GM19395 (cell line): Measurements from ENCODE around the gene KDM4F.

Experiments used
- ATAC-seq: cut with Tn5 transposase; IDR thresholded peaks from one replicate; pipeline ENCODE4 v1.9.1; 2021; ENCODE audit warnings: mild to moderate bottlenecking, moderate library complexity; ENCODE audit not compliant: unreplicated experiment

The KDM4F gene

DNA sequence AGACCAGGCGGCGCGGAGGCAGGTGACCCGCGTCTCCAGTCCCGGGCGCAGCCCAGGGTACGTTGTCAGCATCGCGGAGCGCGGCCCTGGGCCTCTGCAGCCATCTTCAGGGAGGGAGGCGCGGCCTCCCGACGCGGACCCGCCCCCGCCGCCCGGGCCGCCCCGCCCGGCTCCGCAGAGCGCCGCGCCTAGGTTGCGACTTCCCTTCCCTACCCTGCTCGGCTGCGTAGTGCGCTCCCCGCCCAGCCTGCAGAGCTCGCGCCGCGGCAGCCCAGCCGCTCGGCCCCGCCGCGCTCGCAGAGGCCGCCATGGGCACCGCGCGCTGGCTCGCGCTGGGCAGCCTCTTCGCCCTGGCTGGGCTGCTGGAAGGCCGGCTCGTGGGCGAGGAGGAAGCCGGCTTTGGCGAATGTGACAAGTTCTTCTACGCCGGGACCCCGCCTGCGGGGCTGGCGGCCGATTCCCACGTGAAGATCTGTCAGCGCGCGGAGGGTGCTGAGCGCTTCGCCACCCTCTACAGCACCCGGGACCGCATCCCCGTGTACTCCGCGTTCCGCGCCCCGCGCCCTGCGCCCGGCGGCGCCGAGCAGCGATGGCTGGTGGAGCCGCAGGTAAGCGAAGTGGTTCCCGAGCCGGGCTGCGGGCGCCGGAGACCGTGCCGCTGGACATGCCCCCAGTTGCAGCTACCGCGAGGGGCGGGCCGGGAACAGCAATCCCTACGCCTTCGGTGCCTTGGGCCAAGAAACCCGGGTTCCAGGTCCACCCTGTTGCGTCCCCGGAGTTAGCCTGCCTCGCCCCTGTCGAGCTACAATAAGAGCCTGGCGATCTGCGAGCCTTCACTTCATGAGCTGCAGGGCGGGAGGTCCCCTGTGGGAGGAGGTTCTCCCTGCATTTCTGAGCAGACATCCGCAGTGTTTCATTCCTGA is 40.7 kb downstream of the KDM4F start, which contains the start of gene ENDOD1:
Gene ENDOD1 (plus strand): TSS at position 227 of the 923 bp plus-strand sequence. CDS start 82 bp downstream, at position 309.
- ATAC-seq = peak; percentile 83

DNA sequence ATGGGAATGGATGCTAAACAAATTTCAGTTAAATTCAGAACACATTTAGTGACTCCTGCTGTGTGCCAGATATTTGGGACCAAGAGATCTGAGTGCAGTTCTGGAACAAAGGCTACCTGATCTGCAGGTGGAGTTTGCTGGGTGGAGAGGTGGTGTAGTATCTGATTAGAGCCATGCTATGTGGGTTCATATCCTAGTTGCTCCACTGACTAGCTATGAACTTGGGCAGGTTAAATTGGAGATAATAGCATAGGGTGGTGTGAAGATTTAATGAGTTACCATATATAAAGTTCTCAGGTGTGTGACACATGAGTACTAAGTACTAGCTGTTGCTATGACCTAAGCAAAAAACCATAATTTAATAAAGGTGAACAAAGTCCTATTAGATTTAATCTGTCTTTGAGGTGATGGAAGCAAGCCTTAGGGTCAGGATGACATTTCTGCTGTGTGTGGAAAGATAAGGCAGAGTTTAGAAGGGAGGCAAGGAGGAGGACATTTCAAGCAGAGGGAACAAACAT is 42.5 kb downstream of the KDM4F start:
- no peak for ATAC-seq

DNA sequence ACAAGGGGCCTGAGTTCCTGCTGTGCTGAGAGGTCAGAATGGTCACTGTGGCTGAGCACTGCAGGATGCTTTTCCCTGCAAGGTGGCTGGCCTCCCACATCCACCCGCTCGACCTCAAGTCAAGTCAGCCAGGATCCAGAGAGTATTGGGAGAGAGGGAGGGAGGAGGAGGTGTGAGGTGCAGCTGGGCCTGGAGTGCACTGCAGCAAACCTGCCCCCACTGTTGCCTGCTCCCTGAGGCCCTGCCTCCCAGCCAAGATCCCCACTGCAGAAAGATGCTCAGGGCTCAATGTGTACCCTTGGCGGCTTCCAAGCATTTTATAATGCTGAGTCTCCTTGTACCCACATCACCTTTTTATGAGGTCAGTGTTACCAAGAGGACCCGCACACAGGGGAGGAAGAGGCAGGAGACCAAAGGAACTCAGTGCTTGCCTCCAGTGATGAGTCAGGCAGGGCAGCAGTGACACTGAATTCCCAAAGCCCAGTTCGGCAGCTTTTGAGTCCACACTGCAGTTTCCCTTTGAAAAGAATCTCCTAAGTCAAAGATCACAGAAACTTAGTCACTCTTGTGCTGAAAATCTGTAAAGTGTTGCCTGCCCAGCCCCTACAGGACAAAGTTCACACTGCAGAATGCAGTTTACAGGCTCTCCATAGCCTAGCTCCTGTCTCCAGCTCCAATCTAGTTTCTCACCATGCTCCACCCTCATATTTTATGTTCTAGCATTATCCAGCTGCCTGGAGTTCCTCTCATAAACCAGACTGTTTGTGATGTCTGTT is 43.5 kb downstream of the KDM4F start:
- ATAC-seq = no peak

DNA sequence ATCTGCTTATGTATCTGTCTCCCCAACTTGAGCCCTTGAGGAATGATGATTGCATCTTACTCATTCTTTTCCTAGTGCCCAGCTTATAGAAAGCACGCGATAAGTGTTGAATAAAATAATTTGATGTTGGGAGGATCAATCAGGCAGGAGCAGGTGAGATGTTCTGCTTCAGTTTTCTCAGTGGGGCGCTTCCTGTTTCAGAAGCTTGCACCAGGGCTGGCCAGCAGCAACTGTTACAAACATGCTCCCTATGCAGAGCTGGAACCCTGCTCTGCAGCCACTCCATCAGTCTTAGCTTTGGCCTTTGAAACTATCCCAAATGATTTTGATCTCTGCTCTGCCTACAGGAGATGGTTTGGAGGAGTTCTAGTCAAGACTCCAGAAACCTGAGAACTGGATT is 44.3 kb downstream of the KDM4F start:
- ATAC-seq = no peak

DNA sequence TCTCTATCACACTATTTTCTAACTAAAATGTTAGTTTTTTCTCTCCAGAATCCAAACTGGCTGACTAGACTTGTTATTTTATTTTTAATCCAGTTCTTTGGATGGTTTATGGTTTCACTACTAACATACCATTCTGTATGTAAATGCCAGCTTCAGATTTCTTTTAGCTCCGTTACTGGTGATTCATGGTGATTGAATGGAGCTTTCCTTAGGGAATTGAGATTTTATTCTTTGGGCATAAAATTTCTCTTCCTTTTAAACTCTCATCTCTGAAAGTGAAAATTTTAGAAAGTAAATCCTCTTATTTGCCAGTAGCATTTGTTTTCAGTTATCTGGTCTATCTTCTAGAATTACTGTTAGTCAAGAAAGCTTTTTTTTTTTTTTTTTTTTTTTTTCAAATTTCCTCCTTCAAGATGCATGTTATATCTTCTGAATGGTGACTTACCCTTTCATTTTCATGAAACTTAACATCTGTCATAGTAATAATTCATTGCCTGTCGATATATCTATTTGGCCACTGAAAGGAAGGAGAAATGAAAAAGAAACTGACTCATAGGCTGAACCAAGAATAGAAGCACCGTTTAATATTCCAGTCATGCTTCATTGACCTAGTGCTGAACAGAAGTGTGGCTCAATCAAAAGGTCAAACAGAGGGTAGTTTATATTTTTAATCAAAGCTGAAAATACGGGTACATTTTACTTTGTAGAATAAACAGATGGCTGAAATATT is 46.8 kb downstream of the KDM4F start:
- ATAC-seq = peak; percentile 89

DNA sequence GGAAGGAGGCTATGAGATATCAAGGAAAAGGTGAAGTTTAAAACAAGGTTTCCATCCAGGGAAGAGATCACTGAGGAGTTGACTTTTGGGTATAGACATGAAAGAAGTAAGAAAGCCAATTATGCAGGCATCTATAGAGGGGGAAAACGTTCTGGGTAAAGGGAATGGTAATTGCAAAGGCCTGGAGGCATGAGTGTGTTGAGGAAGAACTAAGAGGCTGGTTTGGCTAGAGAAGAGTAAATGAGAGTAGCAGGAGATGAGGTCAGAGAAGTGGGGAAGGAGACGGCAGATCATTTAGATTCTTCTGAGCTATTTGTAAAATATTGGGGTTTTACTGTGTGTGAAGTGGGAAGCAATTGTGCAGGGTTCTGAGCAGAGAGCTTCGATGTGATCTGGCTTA is 48.0 kb downstream of the KDM4F start:
- no peak for ATAC-seq

DNA sequence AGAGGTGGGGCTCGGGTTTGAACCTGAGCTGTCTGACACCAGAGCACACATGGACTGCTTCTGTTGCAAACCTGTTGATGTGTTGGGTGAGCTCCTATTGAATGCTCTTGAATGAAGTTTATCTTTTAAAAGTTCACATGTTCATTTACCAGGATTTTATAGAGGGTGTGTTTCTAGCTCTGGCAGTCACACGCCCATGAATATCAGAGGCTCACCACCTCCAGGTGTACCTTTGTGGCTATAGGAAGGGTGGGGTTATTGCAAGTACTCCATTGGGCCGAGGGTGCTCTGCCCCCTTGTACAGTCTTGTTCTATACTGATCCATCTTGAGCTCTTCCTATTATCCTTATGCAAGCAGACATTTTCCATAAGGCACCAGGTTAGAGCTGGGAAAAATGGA is 49.6 kb downstream of the KDM4F start:
- no peak for ATAC-seq

DNA sequence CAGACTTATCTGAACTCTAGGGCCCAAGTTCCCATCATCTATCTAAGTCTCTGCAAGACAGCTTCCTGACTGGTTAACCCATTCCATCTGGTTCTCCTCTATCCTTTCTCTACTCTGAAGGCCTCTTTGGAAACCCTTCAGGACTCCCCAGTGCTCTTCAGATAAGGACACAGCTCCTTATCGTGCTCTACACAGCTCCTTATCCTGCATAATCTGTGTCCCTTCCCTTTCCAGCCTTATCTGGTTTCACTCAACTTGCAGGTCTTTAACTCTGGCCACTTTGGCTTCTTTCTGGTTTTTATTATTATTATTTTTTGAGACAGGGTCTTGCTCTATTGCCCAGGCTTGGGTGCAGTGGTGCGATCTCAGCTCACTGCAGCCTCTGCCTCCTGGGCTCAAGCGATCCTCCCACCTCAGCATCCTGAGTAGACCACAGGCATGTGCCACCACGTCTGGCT is 51.0 kb downstream of the KDM4F start:
- no peak for ATAC-seq
